Measurements from ENCODE around the gene TMEM9. TPM values are rescaled to one million over a fixed set of nuclear protein-coding genes. Genes with fewer than 3 reads are reported as not detected.

TMEM9 gene
- total RNA-seq, 6 donors from 2014 or later: 29.3 to 73.6 (median 59.2) TPM

DNA sequence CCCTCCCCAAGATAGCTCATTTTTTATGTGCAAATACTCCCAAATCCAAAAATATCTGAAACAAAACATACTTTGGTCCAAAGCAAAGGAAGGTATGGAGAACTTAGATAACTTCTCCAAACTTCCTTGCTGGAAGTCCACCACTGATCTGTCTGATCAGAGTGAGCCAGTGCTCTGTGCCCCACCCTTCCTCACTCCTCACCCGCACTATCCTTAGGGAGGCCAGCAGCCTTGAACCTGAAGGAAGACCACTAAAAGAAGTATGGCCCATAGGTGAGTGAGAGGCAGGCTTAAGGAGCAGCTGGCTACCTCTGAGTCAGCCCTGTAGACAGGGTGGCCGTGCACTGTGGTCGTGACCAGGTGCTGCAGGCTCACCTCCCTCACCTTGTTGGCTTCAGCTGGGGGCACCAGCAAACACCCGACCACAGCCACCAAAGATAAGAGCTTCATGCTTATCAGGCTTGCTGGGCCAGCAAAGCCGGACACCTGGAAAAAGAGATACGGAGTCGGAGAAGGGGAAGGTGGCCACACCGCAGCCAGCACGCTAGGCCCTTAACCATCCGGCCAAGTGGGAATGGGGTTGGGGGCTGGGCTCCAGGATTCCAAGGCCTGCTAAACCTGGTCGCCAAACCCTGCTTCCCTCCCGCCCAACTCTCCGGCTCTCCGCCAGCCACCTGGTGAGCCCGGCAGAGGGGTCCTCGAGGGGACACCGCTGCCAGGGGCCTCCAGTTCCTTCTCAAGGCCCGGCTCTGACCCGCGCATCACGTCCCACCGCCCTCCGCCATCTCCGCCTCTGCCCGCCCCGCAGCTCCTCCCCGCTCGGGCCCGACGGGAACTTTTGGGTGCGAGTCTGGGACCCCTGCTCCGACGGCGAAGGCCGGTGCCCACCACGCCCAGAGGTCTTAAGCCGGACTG lies 543 bp downstream of the TMEM9 start:
- peak overlapping the region; percentile 60 to 86 (median 82) for H3K27ac ChIP-seq
- TF ChIP-seq POLR2A (IDR thresholded peaks at IDR 0.05) (no peak), POLR2AphosphoS5 (IDR thresholded peaks at IDR 0.05) (no peak), CTCF (IDR thresholded peaks at IDR 0.05) (no peak), EP300 (IDR thresholded peaks at IDR 0.05) (no peak)
- peak; percentile 78 to 91 for ATAC-seq (ENCODE audit: low FRiP score in 2 of 2)

DNA sequence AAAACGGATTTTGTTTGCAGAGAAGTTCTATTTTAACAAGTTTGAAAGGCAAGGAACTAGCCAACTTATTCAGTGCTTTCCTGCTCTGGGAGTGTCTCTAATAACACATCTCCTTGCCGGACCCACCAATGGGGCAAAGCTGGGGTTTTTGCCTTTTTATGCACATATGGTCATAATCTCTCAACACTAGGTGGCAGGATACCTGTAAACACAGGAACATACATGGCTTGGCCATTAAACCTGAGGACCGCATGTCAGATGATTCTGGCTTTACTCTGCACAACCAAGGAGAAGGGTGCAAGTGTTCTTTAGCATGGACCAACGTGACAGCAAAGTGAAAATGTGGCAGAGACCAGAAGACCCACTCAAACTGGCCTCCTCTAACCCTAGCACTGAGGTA lies 4.9 kb downstream of the TMEM9 start:
- WGBS, 2 donors: 73 to 79% methylated on average over 4 of the region's 4 CpGs
- H3K9me3 ChIP-seq: no peaks in the 10 kb centered on the region
- ATAC-seq (ENCODE audit: low FRiP score in 2 of 2): no peak
- H3K27me3 ChIP-seq: no peaks in the 10 kb centered on the region
- TF ChIP-seq CTCF (IDR thresholded peaks at IDR 0.05): peak in 4 of 6 experiments; percentile 10 to 45 (median 37)
- TF ChIP-seq POLR2AphosphoS5 (IDR thresholded peaks at IDR 0.05): no peak
- H3K4me3 ChIP-seq: no peak overlapping the region
- H3K27ac ChIP-seq: no peak overlapping the region
- no peak for DNase-seq
- H3K4me1 ChIP-seq: peaks cover 8 to 11% (median 10%) of the 10 kb centered on the region in 4 donors
- H3K36me3 ChIP-seq: peaks cover 14 to 64% (median 22%) of the 10 kb centered on the region in 4 donors

More for the DNA sequence above, 543 bp downstream of the TMEM9 start:
- Histone ChIP-seq H3K4me1 (peaks cover 8 to 19% (median 14%) of the 10 kb centered on the region in 4 donors), H3K27me3 (no peaks in the 10 kb centered on the region), H3K36me3 (peaks cover 0 to 26% (median 2%) of the 10 kb centered on the region in 4 donors), H3K4me3 (peak overlapping the region; percentile 69 to 95 (median 92)), H3K9me3 (no peaks in the 10 kb centered on the region)
- WGBS, 2 donors: 4 to 67% methylated on average over 1 to 37 of the region's 37 CpGs
- peak; percentile 30 to 46 for DNase-seq

DNA sequence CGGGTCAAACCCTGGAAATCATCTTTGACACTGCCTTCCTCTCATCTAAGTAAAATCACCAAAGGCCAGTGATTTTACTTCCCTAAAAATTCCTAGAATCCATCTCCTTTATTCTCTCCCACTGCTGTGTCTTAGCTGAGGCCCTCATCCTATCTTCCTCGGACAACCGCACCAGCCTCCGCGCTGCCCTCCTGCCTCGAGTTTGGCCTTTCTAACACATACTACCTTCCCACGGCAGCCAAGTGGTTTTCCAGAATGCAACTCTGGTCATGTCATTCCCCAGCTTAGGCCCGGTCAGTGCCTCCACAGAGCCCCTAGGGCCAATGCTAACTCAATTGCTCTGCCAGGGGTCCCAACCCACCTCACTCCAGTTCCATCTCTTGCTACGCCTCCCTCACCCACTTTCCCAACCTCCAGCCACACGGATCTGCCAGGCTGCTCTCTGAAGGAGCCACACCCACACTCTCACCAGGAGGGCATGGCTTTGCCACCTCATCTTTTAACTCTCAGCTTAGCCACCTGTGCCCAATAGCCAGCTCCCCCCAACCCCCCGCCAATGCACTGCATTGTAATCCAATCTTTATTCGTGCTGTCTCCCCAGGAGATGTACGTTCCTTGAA lies 6.8 kb downstream of the TMEM9 start:
- Histone ChIP-seq H3K27ac (no peak overlapping the region), H3K4me3 (no peak overlapping the region), H3K36me3 (peaks cover 30 to 83% (median 39%) of the 10 kb centered on the region in 4 donors), H3K27me3 (no peaks in the 10 kb centered on the region), H3K4me1 (no peaks in the 10 kb centered on the region), H3K9me3 (no peaks in the 10 kb centered on the region)
- ATAC-seq (ENCODE audit: low FRiP score in 2 of 2) (no peak), DNase-seq (peak in 1 of 2 donors; percentile 4)
- TF ChIP-seq EP300 (IDR thresholded peaks at IDR 0.05): no peak
- no peak for TF ChIP-seq POLR2AphosphoS5 (IDR thresholded peaks at IDR 0.05)
- no peak for TF ChIP-seq POLR2A (IDR thresholded peaks at IDR 0.05)
- WGBS, 2 donors: 90 to 93% methylated on average over 12 to 13 of the region's 13 CpGs

DNA sequence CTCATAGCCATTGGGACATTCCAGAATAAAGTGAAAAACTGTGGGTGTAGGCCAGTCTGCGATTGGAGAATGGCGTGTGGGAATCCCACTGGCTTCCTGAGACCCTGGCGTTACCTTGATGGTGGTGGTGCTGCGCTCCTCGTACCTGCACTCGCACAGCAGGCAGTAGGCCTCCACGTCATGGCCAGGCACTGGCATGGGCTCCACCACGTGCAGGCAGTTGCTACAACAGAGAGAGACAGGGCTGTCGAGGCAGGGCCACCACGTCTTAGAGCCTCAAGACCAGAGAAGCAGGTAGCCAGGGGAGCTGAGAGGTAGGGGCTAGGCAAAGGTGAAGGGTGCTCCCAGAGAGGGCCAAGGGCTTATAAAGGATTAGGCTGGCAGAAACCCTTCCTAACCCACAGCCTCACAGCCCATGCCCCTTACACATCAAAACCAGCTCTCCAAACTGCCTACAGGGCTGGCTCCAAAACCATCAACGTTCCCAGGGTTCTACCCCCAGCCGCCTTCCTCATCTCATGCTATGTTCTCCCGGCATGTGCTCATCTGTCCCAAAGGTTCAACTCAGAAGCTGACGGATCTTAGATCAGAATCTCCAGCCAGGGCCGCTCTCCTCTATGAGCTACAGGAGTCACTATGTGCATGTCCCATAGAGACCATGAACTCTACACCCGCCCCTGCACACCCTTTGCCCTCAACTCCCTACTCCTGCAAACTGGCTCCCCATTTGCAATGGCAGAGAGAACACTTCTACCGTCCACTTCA lies 7.5 kb downstream of the TMEM9 start:
- Histone ChIP-seq H3K4me1 (no peaks in the 10 kb centered on the region), H3K27ac (no peak overlapping the region), H3K27me3 (no peaks in the 10 kb centered on the region), H3K36me3 (peaks cover 30 to 90% (median 44%) of the 10 kb centered on the region in 4 donors), H3K4me3 (no peak overlapping the region), H3K9me3 (no peaks in the 10 kb centered on the region)
- ATAC-seq (ENCODE audit: low FRiP score in 2 of 2) (no peak), DNase-seq (peak in 1 of 2 donors; percentile 18)
- TF ChIP-seq POLR2AphosphoS5 (IDR thresholded peaks at IDR 0.05): no peak
- no peak for TF ChIP-seq CTCF (IDR thresholded peaks at IDR 0.05)
- TF ChIP-seq POLR2A (IDR thresholded peaks at IDR 0.05): no peak
- no peak for TF ChIP-seq EP300 (IDR thresholded peaks at IDR 0.05)
- 94 to 96% methylated on average over 16 to 17 of the region's 17 CpGs for WGBS, 2 donors

GRCh38 chr1:201145816-201146215 lies 8.5 kb downstream of the TMEM9 start:
- Histone ChIP-seq H3K9me3 (no peaks in the 10 kb centered on the region), H3K4me3 (no peak overlapping the region), H3K36me3 (peaks cover 30 to 91% (median 49%) of the 10 kb centered on the region in 4 donors), H3K4me1 (no peaks in the 10 kb centered on the region), H3K27ac (no peak overlapping the region), H3K27me3 (no peaks in the 10 kb centered on the region)
- no peak for TF ChIP-seq EP300 (IDR thresholded peaks at IDR 0.05)
- TF ChIP-seq CTCF (IDR thresholded peaks at IDR 0.05): no peak
- no peak for TF ChIP-seq POLR2AphosphoS5 (IDR thresholded peaks at IDR 0.05)
- TF ChIP-seq POLR2A (IDR thresholded peaks at IDR 0.05): no peak
- WGBS, 2 donors: 95 to 98% methylated on average over 7 of the region's 7 CpGs
- DNase-seq (no peak), ATAC-seq (ENCODE audit: low FRiP score in 2 of 2) (no peak)
